Measurements from ENCODE around the gene ZER1.

ZER1 gene

DNA sequence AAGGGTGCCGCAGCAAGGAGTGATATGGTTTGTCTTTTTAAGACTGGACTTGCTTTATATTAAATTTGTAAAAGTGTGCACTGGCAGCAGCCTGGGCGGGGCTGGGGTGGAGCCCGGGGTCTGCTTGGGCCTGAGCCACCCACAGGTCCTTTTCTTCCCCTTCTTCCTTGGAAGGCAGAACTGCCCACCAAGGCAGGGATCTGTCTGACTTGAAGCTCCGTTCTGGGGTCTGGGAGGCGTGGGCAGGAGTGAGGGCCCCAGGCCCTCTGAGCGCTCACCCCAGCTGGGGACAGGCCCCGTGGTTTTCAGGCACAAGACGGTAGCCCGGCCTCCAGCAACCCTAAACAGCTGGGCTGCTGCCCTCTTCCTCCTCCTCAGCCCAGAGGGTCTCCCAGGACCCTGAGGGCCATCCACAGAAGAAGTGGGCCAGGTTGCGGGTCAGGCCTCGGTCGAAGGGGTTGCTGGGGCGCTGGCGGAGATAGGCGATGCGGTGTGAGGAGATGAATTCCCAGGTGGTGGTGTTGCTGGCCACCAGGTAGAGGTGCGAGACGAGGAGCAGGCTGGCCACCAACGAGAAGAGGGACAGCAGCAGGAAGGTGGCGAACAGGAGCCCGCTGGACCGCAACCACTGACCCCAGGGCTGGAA is 50.8 kb downstream of the ZER1 start:
- no peak overlapping the region for H3K4me3 Mint-ChIP-seq
- H3K36me3 Mint-ChIP-seq (ENCODE audit: low read depth), result peaks cover 39% of the 10 kb centered on the region
- no peaks in the 10 kb centered on the region for H3K27me3 Mint-ChIP-seq
- H3K27ac Mint-ChIP-seq, result peak overlapping the region; percentile 37
- no peaks in the 10 kb centered on the region for H3K9me3 Mint-ChIP-seq
- peaks cover 32% of the 10 kb centered on the region for H3K4me1 Mint-ChIP-seq (ENCODE audit: low read depth)
- no peak for DNase-seq

DNA sequence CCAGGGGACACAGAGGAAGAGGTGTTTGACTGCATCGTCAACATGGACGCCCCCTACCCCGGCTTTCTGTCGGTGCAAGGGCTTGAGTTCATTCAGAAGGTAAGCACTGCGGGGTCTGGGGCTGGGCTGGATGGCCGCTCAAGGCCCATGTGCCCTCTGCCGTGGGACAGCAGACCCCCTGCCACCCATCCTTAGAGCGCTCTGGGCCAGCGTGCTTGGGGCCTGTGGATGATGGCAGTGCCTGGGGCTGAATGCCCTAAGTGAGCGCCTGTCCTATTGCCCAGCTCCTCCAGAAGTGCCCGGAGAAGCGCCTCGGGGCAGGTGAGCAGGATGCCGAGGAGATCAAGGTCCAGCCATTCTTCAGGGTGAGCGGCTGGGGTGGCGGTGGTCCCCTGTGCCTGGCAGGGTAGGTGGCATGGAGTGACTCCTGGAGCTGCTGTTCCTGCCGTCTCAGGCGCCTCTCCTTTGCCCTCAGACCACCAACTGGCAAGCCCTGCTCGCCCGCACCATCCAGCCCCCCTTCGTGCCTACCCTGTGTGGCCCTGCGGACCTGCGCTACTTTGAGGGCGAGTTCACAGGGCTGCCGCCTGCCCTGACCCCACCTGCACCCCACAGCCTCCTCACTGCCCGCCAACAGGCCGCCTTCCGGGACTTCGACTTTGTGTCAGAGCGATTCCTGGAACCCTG is 51.7 kb downstream of the ZER1 start:
- no peak for DNase-seq
- Mint-ChIP-seq H3K4me3 (no peak overlapping the region), H3K27ac (no peak overlapping the region), H3K4me1 (ENCODE audit: low read depth) (peaks cover 27% of the 10 kb centered on the region), H3K27me3 (no peaks in the 10 kb centered on the region), H3K9me3 (no peaks in the 10 kb centered on the region), H3K36me3 (ENCODE audit: low read depth) (peaks cover 39% of the 10 kb centered on the region)

GRCh38 chr9:128718475-128718874 is 53.3 kb downstream of the ZER1 start:
- no peaks in the 10 kb centered on the region for H3K27me3 Mint-ChIP-seq
- H3K9me3 Mint-ChIP-seq, result no peaks in the 10 kb centered on the region
- H3K4me3 Mint-ChIP-seq, result no peak overlapping the region
- no peak for DNase-seq
- peaks cover 14% of the 10 kb centered on the region for H3K4me1 Mint-ChIP-seq (ENCODE audit: low read depth)
- no peak overlapping the region for H3K27ac Mint-ChIP-seq
- H3K36me3 Mint-ChIP-seq (ENCODE audit: low read depth), result peaks cover 30% of the 10 kb centered on the region

DNA sequence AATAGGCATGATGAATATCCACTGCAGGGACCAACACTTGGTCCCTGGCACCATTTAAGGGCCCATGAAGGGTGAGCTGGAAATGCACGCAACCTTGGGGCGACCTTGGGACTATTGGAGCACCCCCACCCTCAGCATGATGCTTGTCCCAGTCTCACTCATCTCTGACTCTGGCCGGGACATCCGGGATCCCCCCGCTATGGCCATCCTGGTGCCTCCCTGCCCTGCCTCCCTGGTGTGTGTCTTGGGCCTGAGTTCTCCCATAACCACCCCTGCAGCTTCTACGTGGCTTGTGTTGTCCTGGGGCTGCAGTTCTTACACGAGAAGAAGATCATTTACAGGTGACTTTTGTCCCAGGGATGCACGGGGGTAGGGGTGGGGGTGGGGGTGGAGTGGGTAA is 53.7 kb downstream of the ZER1 start:
- DNase-seq, result no peak
- H3K9me3 Mint-ChIP-seq, result no peaks in the 10 kb centered on the region
- no peaks in the 10 kb centered on the region for H3K27me3 Mint-ChIP-seq
- peaks cover 12% of the 10 kb centered on the region for H3K4me1 Mint-ChIP-seq (ENCODE audit: low read depth)
- H3K27ac Mint-ChIP-seq, result no peak overlapping the region
- H3K4me3 Mint-ChIP-seq, result no peak overlapping the region
- peaks cover 29% of the 10 kb centered on the region for H3K36me3 Mint-ChIP-seq (ENCODE audit: low read depth)

DNA sequence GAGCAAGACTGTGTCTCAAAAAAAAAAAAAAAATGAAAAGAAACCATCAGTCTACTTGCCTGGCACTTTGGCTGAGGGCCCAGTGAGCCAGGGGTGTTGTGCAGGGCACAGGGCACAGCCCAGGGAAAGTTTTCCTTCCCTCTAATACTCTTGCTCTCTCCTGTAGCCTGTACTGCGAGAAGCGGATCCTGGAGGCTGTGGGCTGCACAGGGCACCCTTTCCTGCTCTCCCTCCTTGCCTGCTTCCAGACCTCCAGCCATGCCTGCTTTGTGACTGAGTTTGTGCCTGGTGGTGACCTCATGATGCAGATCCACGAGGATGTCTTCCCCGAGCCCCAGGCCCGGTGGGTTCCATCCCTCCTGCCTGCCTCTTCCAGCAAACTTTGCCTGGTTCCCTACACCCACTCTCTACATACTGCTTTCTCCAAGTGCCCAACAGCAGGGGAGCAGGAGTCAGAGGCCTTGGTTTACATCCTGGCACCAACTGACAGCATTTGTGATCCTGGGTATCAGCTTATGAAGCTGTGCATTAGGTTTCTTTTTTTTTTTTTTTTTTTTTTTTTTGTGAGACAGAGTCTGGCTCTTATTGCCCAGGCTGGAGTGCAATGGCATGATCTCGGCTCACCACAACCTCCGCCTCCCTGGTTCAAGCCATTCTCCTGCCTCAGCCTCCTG is 55.0 kb downstream of the ZER1 start:
- H3K27ac Mint-ChIP-seq, result no peak overlapping the region
- no peak overlapping the region for H3K4me3 Mint-ChIP-seq
- peaks cover 23% of the 10 kb centered on the region for H3K36me3 Mint-ChIP-seq (ENCODE audit: low read depth)
- H3K9me3 Mint-ChIP-seq, result no peaks in the 10 kb centered on the region
- H3K27me3 Mint-ChIP-seq, result no peaks in the 10 kb centered on the region
- H3K4me1 Mint-ChIP-seq (ENCODE audit: low read depth), result no peaks in the 10 kb centered on the region
- no peak for DNase-seq

GRCh38 chr9:128715436-128715750 is 56.3 kb downstream of the ZER1 start:
- no peak for DNase-seq
- no peaks in the 10 kb centered on the region for H3K27me3 Mint-ChIP-seq
- H3K4me1 Mint-ChIP-seq (ENCODE audit: low read depth), result no peaks in the 10 kb centered on the region
- peaks cover 11% of the 10 kb centered on the region for H3K36me3 Mint-ChIP-seq (ENCODE audit: low read depth)
- H3K9me3 Mint-ChIP-seq, result no peaks in the 10 kb centered on the region
- no peak overlapping the region for H3K4me3 Mint-ChIP-seq
- H3K27ac Mint-ChIP-seq, result no peak overlapping the region

GRCh38 chr9:128714586-128715435 is 56.9 kb downstream of the ZER1 start:
- no peak for DNase-seq
- Mint-ChIP-seq H3K36me3 (ENCODE audit: low read depth) (peaks cover 6% of the 10 kb centered on the region), H3K27ac (no peak overlapping the region), H3K4me3 (no peak overlapping the region), H3K4me1 (ENCODE audit: low read depth) (no peaks in the 10 kb centered on the region), H3K27me3 (no peaks in the 10 kb centered on the region), H3K9me3 (no peaks in the 10 kb centered on the region)

- no peak for DNase-seq
- H3K36me3 Mint-ChIP-seq (ENCODE audit: low read depth), result peaks cover 2% of the 10 kb centered on the region
- no peak overlapping the region for H3K27ac Mint-ChIP-seq
- H3K4me3 Mint-ChIP-seq, result no peak overlapping the region
- no peaks in the 10 kb centered on the region for H3K27me3 Mint-ChIP-seq
- H3K4me1 Mint-ChIP-seq (ENCODE audit: low read depth), result no peaks in the 10 kb centered on the region
- no peaks in the 10 kb centered on the region for H3K9me3 Mint-ChIP-seq
These were observed 57.7 kb downstream of the ZER1 start for GRCh38 chr9:128713941-128714573.

DNA sequence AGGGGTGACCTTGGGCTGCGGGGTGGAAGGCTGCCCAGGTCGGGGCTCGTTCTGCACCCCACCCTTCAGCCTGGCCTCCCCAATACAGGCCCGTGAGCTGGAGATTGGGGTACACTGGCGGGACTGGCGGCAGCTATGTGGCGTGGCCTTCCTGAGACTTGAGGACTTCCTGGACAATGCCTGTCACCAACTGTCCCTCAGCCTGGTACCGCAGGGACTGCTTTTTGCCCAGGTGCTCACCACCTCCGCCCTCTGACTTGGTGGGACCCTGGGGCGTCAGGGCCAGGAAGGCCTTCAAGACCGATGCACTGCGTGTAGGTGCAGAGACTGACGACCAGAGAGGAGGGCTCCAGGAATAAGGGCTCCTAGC is 58.3 kb downstream of the ZER1 start:
- Mint-ChIP-seq H3K4me3 (no peak overlapping the region), H3K27me3 (no peaks in the 10 kb centered on the region), H3K4me1 (ENCODE audit: low read depth) (no peaks in the 10 kb centered on the region), H3K36me3 (ENCODE audit: low read depth) (peaks cover 2% of the 10 kb centered on the region), H3K9me3 (no peaks in the 10 kb centered on the region), H3K27ac (no peak overlapping the region)
- DNase-seq, result no peak

DNA sequence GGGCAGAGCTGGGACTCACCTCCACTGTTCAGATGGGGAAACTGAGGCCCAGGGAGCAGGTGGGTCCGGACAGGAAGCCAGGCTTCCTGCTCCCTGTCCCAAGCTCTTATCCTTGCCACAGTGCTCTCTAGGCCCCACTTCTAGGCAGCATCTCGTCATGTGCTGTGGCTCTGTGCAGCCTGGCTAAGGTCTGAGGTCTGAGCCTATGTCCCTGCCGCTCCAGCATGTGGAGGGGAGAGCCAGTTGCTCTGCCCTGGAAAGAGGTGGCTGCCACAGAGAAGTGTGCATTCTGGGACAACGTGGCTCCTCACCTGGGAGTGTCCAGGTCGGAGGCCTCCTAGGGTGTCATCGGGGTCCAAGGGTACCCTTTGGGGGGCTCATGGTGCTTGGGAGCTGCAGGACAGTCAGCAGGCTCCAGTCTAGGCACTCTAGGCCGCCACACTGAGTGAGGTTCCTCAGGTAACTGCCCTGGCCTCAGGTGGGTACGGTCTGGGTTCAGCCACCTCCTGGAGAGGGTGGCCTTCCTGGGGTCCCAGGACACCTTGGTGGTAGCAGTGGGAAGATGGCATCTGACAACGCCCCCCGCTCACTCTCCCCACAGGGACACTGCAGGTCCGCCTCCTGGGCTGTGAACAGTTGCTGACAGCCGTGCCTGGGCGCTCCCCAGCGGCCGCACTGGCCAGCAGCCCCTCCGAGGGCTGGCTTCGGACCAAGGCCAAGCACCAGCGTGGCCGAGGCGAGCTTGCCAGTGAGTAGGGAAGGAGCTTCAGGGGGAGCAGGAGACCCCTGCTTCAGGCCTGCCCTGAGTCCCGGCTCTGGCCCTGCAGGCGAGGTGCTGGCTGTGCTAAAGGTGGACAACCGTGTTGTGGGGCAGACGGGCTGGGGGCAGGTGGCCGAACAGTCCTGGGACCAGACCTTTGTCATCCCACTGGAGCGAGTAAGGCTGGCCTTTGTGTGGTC is 59.0 kb downstream of the ZER1 start:
- Mint-ChIP-seq H3K4me1 (ENCODE audit: low read depth) (no peaks in the 10 kb centered on the region), H3K36me3 (ENCODE audit: low read depth) (peaks cover 2% of the 10 kb centered on the region), H3K9me3 (no peaks in the 10 kb centered on the region), H3K4me3 (no peak overlapping the region), H3K27ac (no peak overlapping the region), H3K27me3 (no peaks in the 10 kb centered on the region)
- no peak for DNase-seq

DNA sequence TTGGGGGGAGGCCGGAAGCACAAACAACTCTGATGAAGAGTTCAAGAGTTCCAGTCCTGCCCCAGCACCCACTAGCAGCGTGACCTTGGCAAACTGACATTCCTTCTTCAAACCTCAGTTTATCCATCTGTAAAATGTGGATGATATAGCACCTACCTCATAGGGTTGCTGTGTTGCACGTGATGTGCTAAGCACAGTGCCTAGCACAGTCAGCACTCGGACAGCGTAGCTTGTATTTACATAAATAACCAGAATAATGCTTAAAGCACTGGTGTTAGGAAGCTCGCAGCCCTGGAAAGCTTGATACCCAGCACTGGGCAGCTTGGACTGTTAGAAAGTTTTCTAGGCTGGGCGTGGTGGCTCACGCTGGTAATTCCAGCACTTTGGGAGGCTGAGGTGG is 64.3 kb downstream of the ZER1 start:
- Mint-ChIP-seq H3K27ac (no peak overlapping the region), H3K4me1 (ENCODE audit: low read depth) (peaks cover 6% of the 10 kb centered on the region), H3K4me3 (no peak overlapping the region), H3K27me3 (no peaks in the 10 kb centered on the region), H3K36me3 (ENCODE audit: low read depth) (no peaks in the 10 kb centered on the region), H3K9me3 (no peaks in the 10 kb centered on the region)
- no peak for DNase-seq

DNA sequence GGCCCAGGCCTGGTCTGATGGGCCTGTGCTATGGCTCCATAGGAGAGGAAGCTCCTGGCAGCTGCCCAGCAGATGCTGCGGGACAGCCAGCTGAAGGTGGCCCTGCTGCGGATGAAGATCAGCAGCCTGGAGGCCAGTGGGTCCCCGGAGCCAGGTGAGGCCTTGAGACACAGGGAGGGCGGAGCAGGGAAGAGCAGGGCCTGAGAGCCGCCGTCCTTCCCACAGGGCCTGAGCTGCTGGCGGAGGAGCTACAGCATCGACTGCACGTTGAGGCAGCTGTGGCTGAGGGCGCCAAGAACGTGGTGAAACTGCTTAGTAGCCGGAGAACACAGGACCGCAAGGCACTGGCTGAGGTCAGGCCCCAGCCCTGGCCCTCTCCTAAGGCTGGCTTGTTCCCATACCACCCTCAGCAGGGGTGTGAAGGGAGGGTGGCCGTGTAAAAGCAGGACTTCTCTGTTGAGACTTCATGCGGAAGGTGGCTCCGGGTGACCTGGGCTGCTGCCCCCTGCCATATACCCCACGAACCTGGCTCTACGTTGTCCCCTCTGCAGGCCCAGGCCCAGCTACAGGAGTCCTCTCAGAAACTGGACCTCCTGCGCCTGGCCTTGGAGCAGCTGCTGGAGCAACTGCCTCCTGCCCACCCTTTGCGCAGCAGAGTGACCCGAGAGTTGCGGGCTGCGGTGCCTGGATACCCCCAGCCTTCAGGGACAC is 64.9 kb downstream of the ZER1 start:
- no peak for DNase-seq
- peaks cover 9% of the 10 kb centered on the region for H3K4me1 Mint-ChIP-seq (ENCODE audit: low read depth)
- no peaks in the 10 kb centered on the region for H3K27me3 Mint-ChIP-seq
- H3K4me3 Mint-ChIP-seq, result no peak overlapping the region
- no peaks in the 10 kb centered on the region for H3K36me3 Mint-ChIP-seq (ENCODE audit: low read depth)
- H3K27ac Mint-ChIP-seq, result no peak overlapping the region
- H3K9me3 Mint-ChIP-seq, result no peaks in the 10 kb centered on the region

DNA sequence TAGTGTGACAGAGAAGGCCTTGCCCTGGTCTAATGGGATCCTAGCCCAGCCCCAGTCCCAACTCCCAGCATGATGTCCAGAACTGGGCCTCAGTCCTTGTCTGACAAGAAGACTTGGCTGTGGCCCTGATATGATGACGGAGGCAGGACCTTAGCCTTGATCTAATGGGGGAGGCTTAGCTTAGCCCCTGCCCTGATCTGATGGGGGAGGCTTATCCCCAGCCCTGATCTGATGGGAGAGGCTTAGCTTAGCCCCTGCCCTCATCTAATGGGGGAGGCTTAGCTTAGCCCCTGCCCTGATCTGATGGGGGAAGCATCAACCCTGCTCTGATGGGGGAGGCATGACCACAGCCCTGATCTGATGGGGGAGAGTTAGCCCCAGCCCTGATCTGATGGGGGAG is 65.7 kb downstream of the ZER1 start:
- no peak for DNase-seq
- Mint-ChIP-seq H3K9me3 (no peaks in the 10 kb centered on the region), H3K4me1 (ENCODE audit: low read depth) (peaks cover 16% of the 10 kb centered on the region), H3K27me3 (no peaks in the 10 kb centered on the region), H3K36me3 (ENCODE audit: low read depth) (no peaks in the 10 kb centered on the region), H3K27ac (no peak overlapping the region), H3K4me3 (no peak overlapping the region)
